H1 (cell line): ENCODE results near the gene NUMB. TPM values are rescaled to one million over a fixed set of nuclear protein-coding genes. Genes with fewer than 3 reads are reported as not detected.

Source experiments
- CTCF ChIA-PET: fragments of 300-600 bp; sonication (Branson Sonifier 250); formaldehyde crosslinking; loops from one replicate; lab custom pipeline; 2021; ENCODE audit not compliant: partially characterized antibody; lab: Charles Lee
- POLR2A ChIA-PET: fragments of 300-600 bp; sonication (Branson Sonifier 250); formaldehyde crosslinking; loops from one replicate; lab custom pipeline; 2021; ENCODE audit warnings: inconsistent platforms; ENCODE audit not compliant: partially characterized antibody; lab: Charles Lee
- DNase-seq, 2 experiments: peaks; one replicate each; pipeline versions ENCODE4 v3.0.0 to v3.0.0-alpha.2; 2010 to 2022; ENCODE audit warnings: low spot score in 2 of 2, low read depth in 1 of 2, mixed read lengths in 1 of 2
- FAIRE-seq: peaks from 2 replicates; lab custom pipeline; 2011; peaks lifted over from hg19 to GRCh38; lab: Jason Lieb, UNC
- H2AFZ ChIP-seq: 2 replicates; pipeline ENCODE4 v1.8.1; 2012; ENCODE audit warnings: low read length, inconsistent platforms
- H2AK5ac ChIP-seq: 2 replicates; pipeline ENCODE4 v1.6.1; 2013; ENCODE audit warnings: low read depth, low read length
- H2BK120ac ChIP-seq: replicated peaks from 2 replicates; pipeline ENCODE3; 2013; ENCODE audit warnings: low read depth, low read length, inconsistent platforms
- H2BK12ac ChIP-seq: 2 replicates; pipeline ENCODE4 v1.6.1; 2013; ENCODE audit warnings: low read depth, low read length
- H2BK15ac ChIP-seq: 2 replicates; pipeline ENCODE4 v1.6.1; 2013; ENCODE audit warnings: low read length
- H2BK20ac ChIP-seq: 2 replicates; pipeline ENCODE4 v1.6.1; 2013; ENCODE audit warnings: low read length
- H2BK5ac ChIP-seq: 2 replicates; pipeline ENCODE4 v1.6.1; 2013; ENCODE audit warnings: low read depth, low read length
- H3K14ac ChIP-seq: 2 replicates; pipeline ENCODE4 v1.6.1; 2013; ENCODE audit warnings: inconsistent platforms; ENCODE audit not compliant: insufficient read length
- H3K18ac ChIP-seq: 2 replicates; pipeline ENCODE4 v1.6.1; 2013; ENCODE audit warnings: low read length; ENCODE audit errors: extremely low read depth
- H3K23ac ChIP-seq: 2 replicates; pipeline ENCODE4 v1.6.1; 2013; ENCODE audit warnings: inconsistent platforms; ENCODE audit not compliant: insufficient read length
- H3K23me2 ChIP-seq: 2 replicates; pipeline ENCODE4 v1.6.1; 2013; ENCODE audit warnings: low read depth, low read length
- H3K27ac ChIP-seq: 2 replicates; pipeline ENCODE4 v1.6.1; 2011; ENCODE audit warnings: low read depth, low read length, inconsistent platforms
- H3K27me3 ChIP-seq, 4 experiments: replicated peaks in 1 of 4; 1 replicate in 1 of 4; 2 replicates in 3 of 4; pipeline versions ENCODE4 v1.6.1 to v1.8.1; 2011 to 2013; ENCODE audit warnings: low read length in 3 of 4, mild to moderate bottlenecking in 3 of 4, inconsistent platforms in 2 of 4, mixed read lengths in 2 of 4, moderate library complexity in 1 of 4; ENCODE audit not compliant: control insufficient read depth in 3 of 4, insufficient read depth in 3 of 4; ENCODE audit errors: extremely low read depth in 1 of 4
- H3K36me3 ChIP-seq, 4 experiments: 2 replicates each; pipeline versions ENCODE4 v1.6.1 to v1.8.1; 2011 to 2013; ENCODE audit warnings: mild to moderate bottlenecking in 4 of 4, low read length in 3 of 4, moderate library complexity in 2 of 4, control low read depth in 1 of 4, inconsistent platforms in 1 of 4; ENCODE audit not compliant: insufficient read depth in 4 of 4, control insufficient read depth in 2 of 4
- H3K4ac ChIP-seq: replicated peaks from 2 replicates; pipeline ENCODE3; 2013; ENCODE audit warnings: low read length, low read depth, mixed read lengths, inconsistent platforms; ENCODE audit not compliant: insufficient read length
- H3K4me1 ChIP-seq, 4 experiments: replicated peaks in 1 of 4; 1 replicate in 1 of 4; 2 replicates in 3 of 4; pipeline versions ENCODE4 v1.6.1 to v1.8.1; 2011 to 2013; ENCODE audit warnings: low read length in 3 of 4, inconsistent platforms in 2 of 4, mixed read lengths in 1 of 4; ENCODE audit not compliant: insufficient read depth in 4 of 4, control insufficient read depth in 3 of 4
- H3K4me2 ChIP-seq, 2 experiments: 2 replicates each; pipeline versions ENCODE4 v1.6.1 to v1.8.1; 2011 to 2013; ENCODE audit warnings: low read depth in 2 of 2, low read length in 2 of 2, control low read depth in 1 of 2, inconsistent platforms in 1 of 2, mild to moderate bottlenecking in 1 of 2; ENCODE audit not compliant: insufficient read depth in 1 of 2
- H3K4me3 ChIP-seq, 4 experiments: fragments of 200-600, 300-600 bp in 1 of 4; sonication (generic), shearing (Covaris generic), sonication (Bioruptor Twin) in 1 of 4; 2 replicates each; pipeline versions ENCODE4 v1.5.1 to v1.8.1; 2011 to 2016; ENCODE audit warnings: low read length in 4 of 4, low read depth in 3 of 4, control low read depth in 2 of 4, inconsistent platforms in 2 of 4, mild to moderate bottlenecking in 2 of 4, mixed read lengths in 1 of 4, moderate library complexity in 1 of 4; ENCODE audit not compliant: insufficient read depth in 2 of 4; ENCODE audit errors: extremely low read depth in 1 of 4
- H3K56ac ChIP-seq: replicated peaks from 2 replicates; pipeline ENCODE3; 2013; ENCODE audit warnings: low read depth, mild to moderate bottlenecking, mixed read lengths, low read length, inconsistent platforms; ENCODE audit not compliant: insufficient read length
- H3K79me1 ChIP-seq: 2 replicates; pipeline ENCODE4 v1.6.1; 2013; ENCODE audit warnings: low read depth, low read length, control low read depth
- H3K79me2 ChIP-seq, 2 experiments: 2 replicates each; pipeline versions ENCODE4 v1.6.1 to v1.8.1; 2012 to 2013; ENCODE audit warnings: low read length in 2 of 2, mild to moderate bottlenecking in 2 of 2, inconsistent platforms in 1 of 2; ENCODE audit not compliant: insufficient read depth in 2 of 2, control insufficient read depth in 1 of 2
- H3K9ac ChIP-seq, 4 experiments: replicated peaks in 1 of 4; 1 replicate in 1 of 4; 2 replicates in 3 of 4; pipeline versions ENCODE4 v1.6.1 to v1.8.1; 2011 to 2013; ENCODE audit warnings: low read depth in 3 of 4, low read length in 3 of 4, control low read depth in 2 of 4, mild to moderate bottlenecking in 2 of 4, moderate library complexity in 2 of 4, inconsistent platforms in 1 of 4; ENCODE audit errors: extremely low read depth in 1 of 4
- H3K9me3 ChIP-seq, 2 experiments: 2 replicates each; pipeline versions ENCODE4 v1.6.1 to v1.8.1; 2012 to 2013; ENCODE audit warnings: mild to moderate bottlenecking in 2 of 2, moderate library complexity in 2 of 2, control low read depth in 1 of 2, inconsistent platforms in 1 of 2, low read depth in 1 of 2, low read length in 1 of 2, mixed read lengths in 1 of 2; ENCODE audit not compliant: insufficient read depth in 2 of 2
- H4K20me1 ChIP-seq, 2 experiments: replicated peaks in 1 of 2; 2 replicates each; pipeline versions ENCODE3 to v1.8.1; 2011 to 2013; ENCODE audit warnings: inconsistent platforms in 2 of 2, low read length in 2 of 2, mild to moderate bottlenecking in 1 of 2; ENCODE audit not compliant: insufficient read depth in 2 of 2, control insufficient read depth in 1 of 2
- H4K5ac ChIP-seq: 2 replicates; pipeline ENCODE4 v1.6.1; 2013; ENCODE audit warnings: low read length, low read depth, mixed read lengths, inconsistent platforms; ENCODE audit not compliant: insufficient read length
- H4K8ac ChIP-seq: 2 replicates; pipeline ENCODE4 v1.8.0; 2013; ENCODE audit warnings: mild to moderate bottlenecking, moderate library complexity, low read length, inconsistent platforms; ENCODE audit not compliant: insufficient read depth; ENCODE audit errors: extremely low read depth
- H4K91ac ChIP-seq: replicated peaks from 2 replicates; pipeline ENCODE3; 2013; ENCODE audit warnings: low read length, mixed read lengths, inconsistent platforms; ENCODE audit not compliant: insufficient read length
- CEBPB ChIP-seq: IDR thresholded peaks from 2 replicates; pipeline ENCODE4 v1.6.1; 2012; ENCODE audit warnings: low read depth, low read length
- CTBP2 ChIP-seq: IDR thresholded peaks from 2 replicates; pipeline ENCODE4 v1.7.0; 2011; ENCODE audit warnings: borderline replicate concordance, mild to moderate bottlenecking, moderate library complexity, mixed read lengths, low read length; ENCODE audit not compliant: insufficient read depth, insufficient read length
- E2F6 ChIP-seq: IDR thresholded peaks from 2 replicates; pipeline ENCODE4 v1.6.1; 2012; ENCODE audit warnings: inconsistent platforms
- EZH2 ChIP-seq: fragments of 200-600 bp; sonication (generic); IDR thresholded peaks from 2 replicates; pipeline ENCODE4 v1.7.1; 2012; ENCODE audit warnings: low read depth, mild to moderate bottlenecking, moderate library complexity, low read length, inconsistent platforms; ENCODE audit not compliant: severe bottlenecking
- JUN ChIP-seq: IDR thresholded peaks from 2 replicates; pipeline ENCODE4 v1.6.1; 2011; ENCODE audit warnings: low read depth, mild to moderate bottlenecking, improper control_type of control experiment, low read length
- KDM1A ChIP-seq: fragments of 200-600, 300-600 bp; sonication (generic); IDR thresholded peaks from 2 replicates; pipeline ENCODE4 v1.7.1; 2016; ENCODE audit warnings: mild to moderate bottlenecking, low read length, borderline replicate concordance
- POLR2A ChIP-seq, 2 experiments: IDR thresholded peaks; 1 replicate in 1 of 2; 2 replicates in 1 of 2; pipeline ENCODE4 v1.6.1; 2011; ENCODE audit warnings: low read depth in 2 of 2, low read length in 2 of 2, mild to moderate bottlenecking in 2 of 2; ENCODE audit errors: control extremely low read depth in 1 of 2
- RNF2 ChIP-seq: fragments of 200-900, 300-1000 bp; sonication (generic); IDR thresholded peaks from 2 replicates; pipeline ENCODE4 v1.7.1; 2016; ENCODE audit warnings: borderline replicate concordance, low read depth, mild to moderate bottlenecking, antibody characterized with exemption, low read length; ENCODE audit not compliant: poor library complexity, severe bottlenecking; ENCODE audit errors: missing control alignments
- SP1 ChIP-seq: IDR thresholded peaks from 2 replicates; pipeline ENCODE4 v1.6.1; 2011; ENCODE audit warnings: low read depth, low read length
- TCF12 ChIP-seq: IDR thresholded peaks from 2 replicates; pipeline ENCODE4 v1.6.1; 2011; ENCODE audit warnings: low read depth, mild to moderate bottlenecking, low read length
- TEAD4 ChIP-seq: IDR thresholded peaks from 2 replicates; pipeline ENCODE4 v1.6.1; 2012; ENCODE audit warnings: low read depth, low read length, inconsistent platforms, mixed read lengths
- WGBS, 2 experiments: shearing (Covaris generic) in 1 of 2; methylation state at CpG; one replicate each; pipeline versions ENCODE4 v1.1.6 to v1.1.7; 2013 to 2015; ENCODE audit warnings: low lambda C conversion rate in 2 of 2, mixed read lengths in 2 of 2, inconsistent platforms in 1 of 2, low coverage in 1 of 2, missing lambda C conversion rate in 1 of 2; ENCODE audit not compliant: insufficient replicate concordance in 2 of 2, insufficient coverage in 1 of 2, insufficient read length in 1 of 2; ENCODE audit errors: extremely low coverage in 1 of 2, missing lambda C conversion rate in 1 of 2; 5-methylcytosine and 5-hydroxymethylcytosine counted together
- polyA plus RNA-seq, 7 experiments: library from polyadenylated mRNA; depleted of rRNA in 3 of 7; stranded (reverse) in 5 of 7; unstranded in 2 of 7; fragments of >200 nt in 5 of 7; fragments of 200-250 nt in 2 of 7; gene quantifications; 1 replicate in 5 of 7; 2 replicates in 1 of 7; 4 replicates in 1 of 7; pipeline versions ENCODE4 v1.2.1 to v1.2.3, GENCODE V29; 2011 to 2013; ENCODE audit warnings: missing spikeins in 2 of 7, mixed read lengths in 2 of 7
- total RNA-seq: library from RNA; stranded (reverse); fragmentation: NEBNext Ultra II Directional; extraction: Animal tissue kit (Norgen Biotek cat#: 25700); gene quantifications from 2 replicates; pipeline ENCODE4 v1.2.1, GENCODE V29; 2021

Gene NUMB
- total and polyA plus RNA-seq, 2 of the 8 experiments (the other 6 are each of a cell fraction or from before 2014, with no cell fraction given) = 54.3 to 78.1 TPM

- no peak overlapping the region for H3K23ac ChIP-seq
- H3K4ac ChIP-seq = no peak overlapping the region
- H4K20me1 ChIP-seq = peaks cover 0 to 2% of the 10 kb centered on the region in 2 experiments
- H3K27ac ChIP-seq = no peak overlapping the region
- no peak overlapping the region for H2BK12ac ChIP-seq
- H2AFZ ChIP-seq = no peak overlapping the region
- FAIRE-seq (no peak), DNase-seq (no peak)
- POLR2A ChIA-PET = interaction anchor here (0.8 kb wide), 1 partner anchor 65 kb away, joined by 4 read pairs; the partner anchor contains the start of gene ACOT2
- no peaks in the 10 kb centered on the region for H3K79me2 ChIP-seq
- 89% methylated on average over 3 of the region's 3 CpGs; no CpG with 5 or more reads in 1 of the 2 experiments for WGBS, 2 experiments
- H2BK120ac ChIP-seq = no peak overlapping the region
- H3K4me2 ChIP-seq = no peak overlapping the region
- H3K79me1 ChIP-seq = no peaks in the 10 kb centered on the region
- H2BK5ac ChIP-seq = no peak overlapping the region
- no peak overlapping the region for H4K8ac ChIP-seq
- H4K91ac ChIP-seq = no peak overlapping the region
- H2BK20ac ChIP-seq = no peak overlapping the region
- H2AK5ac ChIP-seq = no peak overlapping the region
- no peaks in the 10 kb centered on the region for H3K27me3 ChIP-seq
- TF ChIP-seq TEAD4 (no peak), JUN (no peak), POLR2A (IDR thresholded peaks at IDR 0.05; ENCODE audit: control extremely low read depth in 1 of 2, low read depth in 2 of 2, low read length in 2 of 2) (no peak), CTBP2 (no peak), CEBPB (no peak), E2F6 (no peak), TCF12 (no peak), KDM1A (no peak), EZH2 (no peak), RNF2 (no peak), SP1 (no peak)
- H3K4me3 ChIP-seq = no peak overlapping the region
- H3K9ac ChIP-seq = no peak overlapping the region
- H3K9me3 ChIP-seq = no peaks in the 10 kb centered on the region
- CTCF ChIA-PET = interaction anchor here (0.7 to 1.2 kb wide), 3 partner anchors 32 to 208 kb away, joined by 3 to 6 read pairs (median 5); no protein-coding TSS in a partner anchor
- no peak overlapping the region for H3K56ac ChIP-seq
- no peak overlapping the region for H2BK15ac ChIP-seq
- peaks cover 0 to 12% (median 2%) of the 10 kb centered on the region in 4 experiments; a peak in 4 of 7 replicates for H3K4me1 ChIP-seq
- no peak overlapping the region for H3K14ac ChIP-seq
- no peak overlapping the region for H4K5ac ChIP-seq
- no peaks in the 10 kb centered on the region for H3K23me2 ChIP-seq
- 0 out of 8 replicates have a peak, but pooled peaks cover 0 to 5% (median 0%) of the 10 kb centered on the region in 4 experiments for H3K36me3 ChIP-seq
- H3K18ac ChIP-seq = no peak overlapping the region
Observed at GRCh38 chr14:73503648-73504047, 45.3 kb upstream of the NUMB start.
